NCI-H146 treated with DMSO at 0.1 percent for 48 hours (cell line): ENCODE results near the gene SLC35A1.

ENCODE experiments used
- DNase-seq: peaks from one replicate; lab custom pipeline; 2025; ENCODE audit not compliant: unreplicated experiment; lab: John Stamatoyannopoulos, UW

Gene SLC35A1

DNA sequence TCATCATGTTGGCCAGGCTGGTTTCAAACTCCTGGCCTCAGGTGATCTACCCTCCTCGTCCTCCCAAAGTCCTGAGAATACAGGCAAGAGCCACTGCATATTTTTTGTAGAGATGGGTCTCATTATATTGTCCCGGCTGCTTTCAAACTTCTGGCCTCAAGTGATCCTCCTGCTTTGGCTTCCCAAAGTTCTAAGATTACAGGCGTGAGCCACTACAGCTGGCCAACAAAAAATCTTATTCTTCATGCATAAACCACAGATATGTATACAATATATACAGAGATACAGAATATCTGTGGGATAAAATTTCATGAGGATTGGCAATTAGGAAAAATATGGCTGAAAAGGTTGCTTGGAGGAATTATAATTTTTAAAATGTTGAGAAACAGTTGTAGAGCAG, 49.9 kb downstream of the SLC35A1 start:
- DNase-seq: no peak

- DNase-seq: no peak
These were observed 56.4 kb downstream of the SLC35A1 start for GRCh38 chr6:87529221-87529620.

- no peak for DNase-seq
These were observed 61.7 kb downstream of the SLC35A1 start for GRCh38 chr6:87534377-87535047.

DNA sequence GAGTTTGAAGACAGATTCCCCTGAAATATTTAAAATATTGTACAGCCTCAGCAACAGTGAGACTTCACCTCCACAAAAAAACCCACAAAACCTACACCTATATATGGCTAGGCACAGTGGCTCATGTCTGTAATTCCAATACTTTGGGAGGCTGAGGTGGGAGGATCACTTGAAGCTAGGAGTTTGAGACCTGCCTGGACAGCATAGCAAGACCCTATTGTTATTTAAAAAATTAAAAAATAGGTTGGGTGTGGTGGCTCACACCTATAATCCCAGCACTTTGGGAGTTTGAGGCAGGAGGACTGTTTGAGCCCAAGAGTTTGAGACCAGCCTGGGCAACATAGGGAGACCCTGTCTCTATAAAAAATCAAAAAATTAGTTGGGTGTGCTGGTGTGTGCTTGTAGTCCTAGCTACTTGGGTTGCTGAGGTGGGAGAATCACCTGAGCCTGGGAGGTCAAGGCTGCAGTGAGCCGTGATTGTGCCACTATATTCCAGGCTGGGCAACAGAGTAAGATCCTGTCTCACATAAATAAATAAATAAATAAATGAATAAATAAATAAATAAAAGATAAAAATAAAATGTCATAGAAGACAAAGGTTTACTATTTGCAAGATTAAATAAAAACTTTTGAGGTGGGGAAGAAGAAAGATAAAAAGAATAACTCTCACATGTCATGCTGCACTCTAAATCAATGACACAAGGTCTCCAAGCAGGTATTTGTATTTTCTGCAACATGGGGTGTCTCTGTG, 65.9 kb downstream of the SLC35A1 start:
- no peak for DNase-seq

- no peak for DNase-seq
These were observed 66.8 kb downstream of the SLC35A1 start for GRCh38 chr6:87539554-87539953.

- no peak for DNase-seq
These were observed 67.8 kb downstream of the SLC35A1 start for GRCh38 chr6:87540539-87540938.

DNA sequence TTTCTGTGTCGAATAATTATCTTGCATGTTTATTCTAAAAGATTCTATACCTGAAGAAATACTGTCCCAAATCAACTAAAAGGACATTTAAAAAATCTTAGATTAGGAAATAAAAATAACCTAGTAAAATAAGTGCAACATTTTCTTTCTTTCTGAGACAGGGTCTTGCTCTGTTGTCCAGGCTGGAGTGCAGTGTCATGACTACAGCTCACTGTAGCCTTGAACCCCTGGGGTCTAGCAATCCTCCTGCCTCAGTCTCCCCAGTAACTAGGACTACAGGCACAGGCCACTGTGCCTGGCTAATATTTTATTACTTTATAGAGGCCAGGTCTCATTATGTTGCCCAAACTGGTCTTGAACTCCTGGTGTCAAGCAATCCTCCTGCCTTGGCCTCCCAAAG, 68.3 kb downstream of the SLC35A1 start:
- DNase-seq: no peak

DNA sequence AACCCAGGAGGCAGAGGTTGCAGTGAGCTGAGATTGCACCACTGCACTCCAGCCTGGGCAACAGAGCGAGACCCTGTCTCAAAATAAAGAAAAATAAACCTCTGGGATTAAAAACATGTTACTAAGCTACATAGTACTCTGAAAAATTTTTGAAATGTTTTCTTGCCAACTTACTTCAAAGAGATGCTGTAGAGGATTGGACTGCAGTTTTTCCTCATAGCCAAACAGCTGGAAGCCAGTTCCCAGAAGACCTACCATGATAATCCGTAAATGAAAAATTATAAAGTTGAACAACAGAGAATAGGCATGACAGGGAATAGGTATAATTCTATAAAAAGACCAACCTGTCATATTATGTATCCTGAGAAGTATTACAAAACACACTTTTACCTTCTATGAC, 69.0 kb downstream of the SLC35A1 start:
- no peak for DNase-seq

DNA sequence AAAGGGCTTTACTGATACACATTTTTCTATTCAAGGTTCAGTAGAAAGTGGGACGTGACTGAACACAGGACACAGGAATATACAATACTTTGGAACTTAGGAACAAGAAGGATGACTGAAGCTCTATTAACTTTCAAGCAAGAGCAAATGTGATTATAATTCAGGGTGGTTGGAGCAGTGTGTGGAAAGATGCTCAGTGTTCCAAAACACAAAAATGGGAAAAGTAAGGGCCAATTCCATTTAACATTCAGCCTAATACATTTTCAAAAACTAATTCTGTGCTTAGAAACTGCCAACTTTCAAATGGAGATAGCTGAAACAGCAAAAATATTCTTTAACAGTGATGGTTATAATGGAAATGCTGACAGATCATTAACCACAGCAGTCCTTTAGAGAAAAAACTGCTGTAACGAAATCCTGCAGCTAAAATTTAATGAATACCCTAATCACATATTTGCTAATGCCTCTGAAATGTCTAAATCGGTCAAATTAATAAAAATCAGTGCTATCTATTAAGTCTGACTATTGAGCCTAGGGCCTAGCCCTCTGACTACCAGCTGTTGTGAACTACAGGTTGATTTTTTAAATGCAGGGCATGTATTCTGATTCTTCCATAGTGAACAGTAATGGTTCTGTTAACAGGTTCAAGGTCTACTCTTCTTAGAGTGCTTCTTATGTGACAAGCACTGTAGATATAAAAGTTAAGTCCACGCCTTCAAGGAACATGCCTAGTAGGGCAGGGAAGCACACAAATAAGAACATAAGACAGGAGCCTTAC, 71.1 kb downstream of the SLC35A1 start:
- DNase-seq: no peak

GRCh38 chr6:87544474-87544735, 71.6 kb downstream of the SLC35A1 start:
- no peak for DNase-seq

DNA sequence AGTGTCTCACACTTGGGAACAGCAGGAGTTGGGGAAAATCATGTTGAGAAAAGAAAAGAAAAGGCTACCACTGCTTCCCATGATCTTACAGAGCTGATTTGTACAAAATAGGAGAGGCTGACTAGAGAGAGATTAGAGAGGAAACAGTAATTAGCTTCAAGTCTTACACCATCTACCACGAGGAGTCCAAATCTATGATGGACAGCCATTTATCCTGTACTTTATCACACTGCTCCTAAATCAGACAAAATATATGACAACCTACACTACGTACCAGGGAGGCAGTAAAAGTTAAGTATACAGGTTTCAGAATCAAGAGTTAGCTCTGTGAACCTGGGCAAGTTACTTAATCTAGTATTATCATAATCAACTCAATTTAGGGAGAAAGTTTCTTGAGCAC, 79.0 kb downstream of the SLC35A1 start:
- DNase-seq: no peak

DNA sequence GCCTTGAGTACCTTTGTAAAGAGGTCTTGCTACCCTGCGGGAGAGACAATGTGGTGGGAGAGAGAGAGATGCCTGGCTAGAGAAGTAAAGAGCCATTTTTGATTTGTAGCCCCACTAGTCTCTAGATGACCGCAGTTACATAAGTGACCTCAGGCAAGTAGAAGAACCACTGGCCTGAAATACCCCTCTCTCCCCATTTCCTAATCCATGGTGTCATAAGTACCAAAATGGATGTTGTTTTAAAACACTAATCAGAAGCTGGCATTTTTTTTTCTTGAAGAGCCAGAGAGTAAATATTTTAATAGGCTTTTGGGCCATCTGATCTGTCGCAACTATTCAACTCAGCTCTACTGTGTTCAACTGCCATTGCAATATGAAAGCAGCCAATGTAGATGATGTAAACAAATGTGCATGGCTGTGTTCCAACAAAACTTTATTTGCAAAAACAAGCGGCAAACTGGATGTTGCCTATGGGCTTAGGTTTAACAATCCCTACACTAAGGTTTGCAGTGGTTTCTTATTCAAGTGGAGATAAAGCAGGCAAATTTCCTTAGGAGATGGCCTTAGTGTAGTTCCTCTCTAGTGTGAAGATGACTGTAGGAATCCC, 80.5 kb downstream of the SLC35A1 start:
- DNase-seq: no peak

DNA sequence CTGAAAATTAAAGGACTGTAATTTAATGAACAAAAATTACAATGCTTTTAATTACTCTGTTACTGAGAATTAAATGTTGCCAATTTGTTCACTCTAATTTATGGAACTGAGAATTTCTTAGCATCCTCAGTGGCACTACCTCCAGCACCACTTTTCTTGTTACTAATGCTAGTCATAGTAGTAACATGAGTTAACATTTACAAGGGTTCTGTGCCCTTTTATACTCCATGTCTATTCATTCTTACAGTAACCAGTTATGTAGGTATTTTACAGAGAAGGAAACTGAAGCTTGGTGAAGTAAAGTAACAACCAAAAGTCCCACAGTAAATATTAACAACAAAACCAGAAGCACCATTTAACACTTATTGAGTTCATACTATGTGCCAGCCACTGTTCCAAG, 82.7 kb downstream of the SLC35A1 start:
- DNase-seq: no peak

DNA sequence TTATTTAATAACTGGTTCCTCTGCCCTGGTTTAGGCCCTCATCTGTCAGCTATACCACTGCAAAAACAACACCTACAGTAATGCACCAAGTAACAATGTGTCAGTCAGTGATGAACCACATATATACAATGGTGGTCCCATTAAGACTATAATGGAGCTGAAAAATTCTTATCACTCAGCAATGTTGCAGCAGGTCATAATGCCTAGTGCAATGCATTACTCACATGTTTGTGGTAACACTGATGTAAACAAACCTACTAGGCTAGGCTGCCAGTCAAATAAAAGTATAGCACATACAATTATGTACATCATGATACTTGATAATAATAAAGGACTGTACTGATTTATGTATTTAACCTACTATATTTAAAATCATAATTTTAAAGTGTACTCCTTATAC, 85.7 kb downstream of the SLC35A1 start:
- no peak for DNase-seq

GRCh38 chr6:87561017-87561416, 88.2 kb downstream of the SLC35A1 start:
- DNase-seq: no peak
